Ramos (cell line): Measurements from ENCODE around the gene PSMB5.

Source experiments
- in situ Hi-C: fragments of 300-500 bp; cut with MboI; formaldehyde crosslinking; loops from one replicate; pipeline ENCODE4 v1.14.3; 2022; ENCODE audit warnings: low sequenced_read_pairs; ENCODE audit not compliant: unreplicated experiment

PSMB5 gene

DNA sequence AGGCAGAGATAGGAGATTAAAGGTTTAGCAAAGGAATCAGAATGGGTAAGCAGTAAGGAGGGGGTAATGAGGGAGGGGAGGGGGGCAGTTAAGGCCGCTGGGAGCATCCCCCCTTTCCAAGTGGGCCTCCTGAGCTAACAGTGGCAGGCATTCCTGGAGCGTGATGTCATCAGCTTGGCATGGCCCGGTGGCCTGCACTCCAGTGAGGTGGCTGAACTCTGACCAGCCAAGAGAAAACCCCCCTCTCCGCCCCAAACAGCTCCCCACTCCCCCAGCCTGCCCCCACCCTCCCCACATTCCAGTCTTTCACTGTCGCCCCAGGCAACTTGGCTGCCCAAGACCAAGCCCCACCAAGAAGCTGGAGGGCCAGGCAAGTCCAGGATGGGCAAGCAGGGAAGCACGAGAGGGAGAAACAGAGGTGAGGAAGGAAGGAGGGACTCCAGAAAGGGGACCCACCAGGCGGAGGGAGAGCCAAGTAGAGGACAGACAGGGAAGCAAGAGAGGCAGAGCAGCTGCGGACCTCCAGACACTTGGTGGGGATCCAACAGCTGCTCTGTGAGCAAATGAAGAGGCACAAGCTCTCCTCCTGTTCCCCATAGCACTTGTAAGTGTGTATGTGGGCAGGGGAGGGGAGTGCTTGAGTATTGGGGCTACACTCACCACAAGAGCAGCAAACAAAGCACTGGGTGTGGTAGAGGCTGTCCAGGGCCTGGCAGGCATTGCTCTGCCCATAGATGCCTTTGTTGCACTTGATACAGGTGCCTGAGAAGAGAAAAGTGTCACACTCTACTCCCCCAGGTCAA is 56.8 kb downstream of the PSMB5 start:
- in situ Hi-C loops: loop anchor here (10.0 kb wide), 1 partner anchor 593 kb away; no protein-coding TSS in a partner anchor

DNA sequence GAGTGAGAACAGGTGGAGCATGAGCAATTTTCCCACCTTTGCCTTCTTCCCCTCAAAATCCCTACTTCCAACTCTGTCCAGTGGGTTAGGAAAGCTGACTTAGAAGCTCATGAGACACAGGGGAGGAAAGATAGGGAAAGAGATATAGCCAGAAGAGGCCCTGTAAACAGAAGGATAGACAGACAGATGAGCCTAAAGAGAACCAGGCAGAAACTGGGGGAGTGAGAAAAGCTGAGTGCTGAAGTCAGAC is 57.3 kb downstream of the PSMB5 start:
- in situ Hi-C loops: loop anchor here (10.0 kb wide), 1 partner anchor 593 kb away; no protein-coding TSS in a partner anchor

DNA sequence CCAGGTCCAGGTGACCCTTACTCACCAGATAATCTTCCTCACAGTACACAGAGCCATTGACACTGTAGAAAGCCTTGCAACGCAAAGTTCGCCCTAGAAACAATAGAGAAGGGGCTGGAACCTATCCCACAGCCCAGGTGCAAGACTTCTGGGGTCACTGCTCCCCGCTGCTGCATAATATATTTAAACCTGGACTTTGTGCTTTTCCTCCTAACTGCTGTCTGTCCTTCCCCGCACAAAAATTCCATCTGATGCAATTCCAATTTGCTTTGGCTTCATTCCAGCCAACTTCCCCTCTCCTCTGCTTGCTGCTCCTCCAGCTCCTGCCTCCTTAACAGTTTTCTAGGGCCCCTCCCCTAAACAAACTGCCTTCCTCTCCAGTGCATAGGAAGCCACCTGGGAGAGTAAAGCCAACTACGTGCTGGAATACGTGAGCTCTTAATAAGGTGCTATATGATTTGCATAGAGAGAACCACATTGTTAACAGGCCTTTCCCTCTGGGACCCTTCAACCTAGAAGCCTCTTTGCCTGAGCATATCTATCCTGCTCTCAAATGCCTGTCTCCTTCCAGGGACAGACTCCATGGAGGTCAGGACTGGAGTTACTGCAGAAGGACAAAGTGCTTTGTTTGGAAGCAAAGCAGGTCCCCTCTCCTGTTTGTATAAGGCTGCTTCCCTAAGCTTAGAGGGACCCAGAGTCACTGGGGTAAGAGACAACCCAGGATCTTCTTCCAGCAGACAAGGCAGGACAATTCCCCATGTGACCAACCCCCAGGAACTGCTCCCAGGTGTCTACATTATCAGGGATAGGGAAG is 57.9 kb downstream of the PSMB5 start:
- in situ Hi-C loops: loop anchor here (10.0 kb wide), 1 partner anchor 592 kb away; no protein-coding TSS in a partner anchor
